Fibroblast of villous mesenchyme (primary cell): Measurements from ENCODE around the gene STAT5B. TPM values are rescaled to one million over a fixed set of nuclear protein-coding genes. Genes with fewer than 3 reads are reported as not detected.

ENCODE experiments used
- DNase-seq: peaks from one replicate; pipeline ENCODE4 v3.0.0-alpha.2; 2010; ENCODE audit warnings: low read depth
- H3K4me3 ChIP-seq: 2 replicates; pipeline ENCODE4 v1.5.1; 2011; ENCODE audit warnings: low read depth, mild to moderate bottlenecking, low read length
- total RNA-seq: library from RNA; depleted of rRNA; stranded (reverse); fragments of >200 nt; gene quantifications from 2 replicates; pipeline ENCODE4 v1.2.3, GENCODE V29; 2012
- TF ChIP-seq, protein P1 (sequence below): IDR thresholded peaks from 2 replicates; pipeline ENCODE4 v1.5.1; 2012; ENCODE audit warnings: low read depth, mild to moderate bottlenecking, low read length; ENCODE audit not compliant: insufficient read depth

The STAT5B gene
- total RNA-seq, 1 donor: 38.4 TPM

DNA sequence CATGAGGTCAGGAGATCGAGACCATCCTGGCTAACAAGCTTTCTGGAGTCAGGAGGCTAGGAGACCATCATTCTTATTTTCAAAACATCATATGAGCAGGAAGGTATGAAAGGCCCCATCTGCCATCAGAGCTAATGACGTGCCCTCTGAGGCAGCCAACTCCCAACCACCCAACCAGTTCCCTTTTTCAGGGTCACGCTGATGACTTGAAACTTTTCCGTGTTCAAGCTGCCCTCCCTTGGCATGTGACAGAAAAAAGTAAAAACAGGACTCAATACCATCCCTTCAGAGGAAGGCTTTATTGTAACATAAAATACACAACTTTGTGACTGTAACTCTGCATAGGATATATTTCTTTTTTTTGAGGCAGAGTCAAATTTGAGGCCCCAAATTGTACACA lies 77.3 kb downstream of the STAT5B start:
- TF ChIP-seq, protein P1, sequence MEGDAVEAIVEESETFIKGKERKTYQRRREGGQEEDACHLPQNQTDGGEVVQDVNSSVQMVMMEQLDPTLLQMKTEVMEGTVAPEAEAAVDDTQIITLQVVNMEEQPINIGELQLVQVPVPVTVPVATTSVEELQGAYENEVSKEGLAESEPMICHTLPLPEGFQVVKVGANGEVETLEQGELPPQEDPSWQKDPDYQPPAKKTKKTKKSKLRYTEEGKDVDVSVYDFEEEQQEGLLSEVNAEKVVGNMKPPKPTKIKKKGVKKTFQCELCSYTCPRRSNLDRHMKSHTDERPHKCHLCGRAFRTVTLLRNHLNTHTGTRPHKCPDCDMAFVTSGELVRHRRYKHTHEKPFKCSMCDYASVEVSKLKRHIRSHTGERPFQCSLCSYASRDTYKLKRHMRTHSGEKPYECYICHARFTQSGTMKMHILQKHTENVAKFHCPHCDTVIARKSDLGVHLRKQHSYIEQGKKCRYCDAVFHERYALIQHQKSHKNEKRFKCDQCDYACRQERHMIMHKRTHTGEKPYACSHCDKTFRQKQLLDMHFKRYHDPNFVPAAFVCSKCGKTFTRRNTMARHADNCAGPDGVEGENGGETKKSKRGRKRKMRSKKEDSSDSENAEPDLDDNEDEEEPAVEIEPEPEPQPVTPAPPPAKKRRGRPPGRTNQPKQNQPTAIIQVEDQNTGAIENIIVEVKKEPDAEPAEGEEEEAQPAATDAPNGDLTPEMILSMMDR: no peak
- no peak for DNase-seq
- no peak overlapping the region for H3K4me3 ChIP-seq

DNA sequence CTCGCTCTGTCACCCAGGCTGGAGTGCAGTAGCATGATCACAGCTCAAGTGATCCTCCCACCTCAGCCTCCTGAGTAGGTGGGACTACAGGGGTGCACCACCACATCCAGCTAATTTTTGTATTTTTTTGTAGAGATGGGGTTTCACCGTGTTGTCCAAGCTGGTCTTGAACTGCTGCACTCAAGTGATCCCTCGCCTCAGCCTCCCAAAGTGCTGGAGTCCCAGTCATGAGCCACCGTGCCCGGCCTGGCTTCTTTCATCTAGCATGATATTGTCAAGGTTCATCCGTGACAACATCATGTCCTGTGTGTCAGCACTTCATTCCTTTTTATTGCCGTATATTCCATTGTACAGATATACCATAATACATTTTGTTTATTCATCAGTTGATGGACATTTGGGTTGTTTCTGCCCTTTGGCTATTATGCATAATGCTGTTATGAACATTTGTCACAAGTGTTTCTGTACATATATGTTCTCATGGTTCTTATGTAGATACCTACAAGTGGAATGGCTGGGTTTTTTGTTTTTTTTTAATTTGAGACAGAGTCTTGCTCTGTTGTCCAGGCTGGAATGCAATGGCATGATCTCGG lies 78.5 kb downstream of the STAT5B start:
- TF ChIP-seq, protein P1: no peak
- H3K4me3 ChIP-seq: no peak overlapping the region
- no peak for DNase-seq

GRCh38 chr17:42193969-42194899 lies 82.0 kb downstream of the STAT5B start, which contains the start of gene GHDC:
Gene GHDC, minus strand, starts transcription at chr17:42194494. Its CDS starts 913 bp downstream, at chr17:42193581.
- TF ChIP-seq, protein P1: no peak
- peak; percentile 79 for DNase-seq
- peak within 1 kb of the TSS; percentile 91 for H3K4me3 ChIP-seq

DNA sequence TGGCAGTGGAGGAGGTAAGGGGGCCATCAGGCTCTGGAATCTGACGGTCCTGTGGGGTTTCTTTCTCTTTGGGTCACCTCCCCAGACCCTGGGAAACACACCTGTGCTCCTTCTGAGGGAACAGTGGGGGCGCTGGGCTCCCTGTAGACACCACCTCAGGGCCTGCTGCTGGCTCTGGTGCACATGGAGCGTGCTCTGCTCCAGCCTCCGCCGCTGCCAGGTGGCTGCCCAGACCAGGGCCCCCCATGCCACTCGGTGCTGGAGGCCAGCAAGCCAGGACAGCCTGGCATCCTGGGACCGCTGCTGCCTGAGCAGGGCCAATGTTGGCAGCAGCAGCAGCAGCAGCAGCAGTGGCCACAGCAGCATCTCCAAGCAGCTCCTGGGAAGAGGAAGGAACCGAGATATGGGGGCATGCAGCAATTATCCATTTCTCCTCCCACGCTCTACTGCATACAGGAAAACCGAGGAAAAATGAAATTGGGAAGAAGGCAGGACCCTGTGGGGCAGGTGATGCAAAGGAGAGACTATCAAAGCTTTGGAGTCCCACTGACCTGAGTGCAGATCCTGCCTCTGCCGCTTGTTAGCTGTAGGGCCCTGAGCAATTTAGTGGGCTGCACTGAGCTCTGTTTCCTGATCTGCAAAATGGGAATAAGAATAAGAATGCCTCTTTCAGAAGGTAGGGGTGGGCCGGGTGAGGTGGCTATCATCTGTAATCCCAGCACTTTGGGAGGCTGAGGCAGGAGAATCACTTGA lies 82.8 kb downstream of the STAT5B start:
- TF ChIP-seq, protein P1: no peak
- DNase-seq: no peak
- peak overlapping the region; percentile 91 for H3K4me3 ChIP-seq

DNA sequence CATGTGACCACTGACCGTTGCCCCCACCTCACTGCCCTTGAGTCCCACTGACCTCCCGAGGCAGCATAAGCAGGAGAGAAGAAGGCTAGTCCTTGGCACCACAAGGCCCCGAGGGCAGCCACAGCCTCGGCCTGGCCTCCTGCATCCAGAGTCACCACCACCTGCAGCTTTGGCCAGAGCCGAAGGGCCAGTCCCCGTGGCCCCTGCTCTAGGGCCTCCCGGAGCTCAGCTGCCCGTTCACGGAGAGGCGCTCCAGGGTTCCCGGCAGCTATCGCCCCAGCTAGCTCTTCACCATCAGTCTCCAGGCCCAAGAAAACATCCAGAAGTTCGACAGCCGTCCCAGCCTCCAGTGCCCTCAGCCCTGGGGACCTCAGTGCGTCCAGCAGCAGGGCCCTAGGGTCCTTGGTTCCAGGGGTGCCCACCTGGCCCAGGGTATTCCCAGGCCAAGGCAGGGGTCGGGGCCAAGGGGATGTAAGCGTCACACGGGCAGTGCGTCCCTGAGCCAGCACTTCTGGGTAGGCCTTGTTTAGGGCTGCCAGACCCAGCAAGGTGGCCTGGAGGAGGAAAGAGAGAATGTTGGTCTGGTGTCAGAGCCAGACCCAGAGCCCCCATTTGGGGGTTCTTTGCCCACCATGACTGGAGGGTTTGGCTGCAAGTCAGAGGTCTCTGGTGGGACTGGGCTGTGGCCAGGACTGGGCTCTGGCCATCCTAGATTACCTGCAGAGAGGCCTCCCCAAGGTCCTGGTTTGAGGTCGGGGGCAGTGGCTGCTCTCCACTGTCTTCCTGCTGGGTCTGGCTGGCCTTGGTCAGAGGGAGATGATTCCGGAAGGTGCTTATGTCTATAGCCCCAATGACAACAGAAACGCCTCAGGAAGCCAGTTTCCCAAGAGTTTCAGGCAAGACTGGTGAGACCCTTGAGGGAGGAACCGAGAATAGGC lies 83.7 kb downstream of the STAT5B start:
- TF ChIP-seq, protein P1: no peak
- H3K4me3 ChIP-seq: no peak overlapping the region
- DNase-seq: no peak

DNA sequence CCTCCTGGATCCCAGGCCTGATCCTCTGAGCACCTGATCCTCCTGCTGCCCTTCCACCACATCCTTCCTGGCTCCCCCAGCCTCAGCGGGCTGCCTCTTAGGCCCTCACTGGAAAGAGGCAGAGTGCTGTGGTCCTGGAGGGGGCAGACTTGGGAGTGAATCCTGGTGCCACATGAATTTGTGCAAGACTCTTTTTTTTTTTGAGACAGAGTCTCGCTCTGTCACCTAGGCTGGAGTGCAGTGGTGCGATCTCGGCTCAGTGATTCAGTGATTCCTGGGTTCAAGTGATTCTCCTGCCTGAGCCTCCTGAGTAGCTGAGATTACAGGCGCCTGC lies 84.9 kb downstream of the STAT5B start:
- no peak for DNase-seq

More for the DNA sequence above, 84.9 kb downstream of the STAT5B start:
- H3K4me3 ChIP-seq: no peak overlapping the region
- TF ChIP-seq, protein P1: no peak
